GM12875 (cell line): ENCODE data around the gene EMP2.

Experiments
- H3K4me3 ChIP-seq: one replicate; pipeline ENCODE4 v1.5.1; 2011; ENCODE audit warnings: low read depth, low read length, control low read depth
- TF ChIP-seq, protein P1 (sequence below): IDR thresholded peaks from 2 replicates; pipeline ENCODE4 v1.5.1; 2011; ENCODE audit warnings: low read depth, mild to moderate bottlenecking, control low read depth, inconsistent platforms, low read length, moderate library complexity, borderline replicate concordance; ENCODE audit not compliant: insufficient read depth

The EMP2 gene

DNA sequence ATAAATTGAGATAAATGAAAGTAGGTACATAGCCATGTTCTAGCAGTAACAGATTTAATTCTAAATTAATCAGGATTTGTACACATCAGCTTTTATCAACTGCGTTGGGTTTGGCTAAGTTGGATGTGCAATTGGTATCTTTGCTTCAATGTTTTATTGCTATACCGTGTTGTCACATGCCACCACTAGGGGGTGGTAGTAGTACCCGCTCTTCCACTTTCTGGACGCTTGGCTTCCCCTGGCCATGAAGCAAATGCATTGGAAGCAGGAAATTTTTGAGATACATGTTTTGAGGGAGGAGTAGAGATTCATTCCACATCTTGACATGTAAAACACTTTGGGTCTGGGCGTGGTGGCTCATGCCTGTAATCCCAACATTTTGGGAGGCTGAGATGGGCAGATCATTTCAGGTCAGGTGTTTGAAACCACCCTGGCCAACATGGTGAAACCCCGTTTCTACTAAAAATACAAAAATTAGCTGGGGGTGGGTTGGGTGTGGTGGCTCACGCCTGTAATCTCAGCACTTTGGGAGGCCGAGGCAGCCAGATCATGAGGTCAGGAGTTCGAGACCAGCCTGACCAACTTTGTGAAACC is 58.6 kb downstream of the EMP2 start:
- H3K4me3 ChIP-seq: no peak overlapping the region
- TF ChIP-seq, protein P1, sequence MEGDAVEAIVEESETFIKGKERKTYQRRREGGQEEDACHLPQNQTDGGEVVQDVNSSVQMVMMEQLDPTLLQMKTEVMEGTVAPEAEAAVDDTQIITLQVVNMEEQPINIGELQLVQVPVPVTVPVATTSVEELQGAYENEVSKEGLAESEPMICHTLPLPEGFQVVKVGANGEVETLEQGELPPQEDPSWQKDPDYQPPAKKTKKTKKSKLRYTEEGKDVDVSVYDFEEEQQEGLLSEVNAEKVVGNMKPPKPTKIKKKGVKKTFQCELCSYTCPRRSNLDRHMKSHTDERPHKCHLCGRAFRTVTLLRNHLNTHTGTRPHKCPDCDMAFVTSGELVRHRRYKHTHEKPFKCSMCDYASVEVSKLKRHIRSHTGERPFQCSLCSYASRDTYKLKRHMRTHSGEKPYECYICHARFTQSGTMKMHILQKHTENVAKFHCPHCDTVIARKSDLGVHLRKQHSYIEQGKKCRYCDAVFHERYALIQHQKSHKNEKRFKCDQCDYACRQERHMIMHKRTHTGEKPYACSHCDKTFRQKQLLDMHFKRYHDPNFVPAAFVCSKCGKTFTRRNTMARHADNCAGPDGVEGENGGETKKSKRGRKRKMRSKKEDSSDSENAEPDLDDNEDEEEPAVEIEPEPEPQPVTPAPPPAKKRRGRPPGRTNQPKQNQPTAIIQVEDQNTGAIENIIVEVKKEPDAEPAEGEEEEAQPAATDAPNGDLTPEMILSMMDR: peak; percentile 77

DNA sequence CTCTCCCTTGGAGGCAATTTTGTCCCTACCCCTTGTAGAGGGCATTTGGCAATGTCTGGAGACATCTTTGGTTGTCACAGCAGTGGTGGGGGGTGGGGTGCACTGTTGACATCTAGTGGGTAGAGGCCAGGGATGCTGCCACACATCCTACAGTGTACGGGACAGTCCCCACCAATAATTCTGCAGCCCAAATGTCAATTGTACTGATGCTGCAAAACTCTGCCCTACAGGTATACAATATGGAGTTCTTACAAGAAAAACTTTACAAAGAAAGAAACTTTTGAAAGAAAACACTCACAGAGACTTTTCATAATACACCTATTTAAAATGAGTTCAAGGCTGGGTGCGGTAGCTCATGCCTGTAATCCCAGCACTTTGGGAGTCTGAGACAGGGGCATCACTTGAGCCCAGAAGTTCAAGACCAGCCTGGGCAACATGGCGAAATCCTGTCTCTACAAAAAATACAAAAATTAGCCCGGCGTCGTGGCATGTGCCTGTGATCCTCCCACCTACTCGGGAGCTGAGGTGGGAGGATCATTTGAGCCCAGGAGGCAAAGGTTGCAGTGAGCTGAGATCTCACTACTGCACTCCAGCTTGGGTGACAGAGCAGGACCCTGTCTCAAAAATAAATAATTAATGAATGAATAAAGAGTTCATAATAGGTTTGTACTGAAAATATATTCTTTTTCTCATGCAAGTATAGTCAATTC is 59.4 kb downstream of the EMP2 start:
- TF ChIP-seq, protein P1: no peak

DNA sequence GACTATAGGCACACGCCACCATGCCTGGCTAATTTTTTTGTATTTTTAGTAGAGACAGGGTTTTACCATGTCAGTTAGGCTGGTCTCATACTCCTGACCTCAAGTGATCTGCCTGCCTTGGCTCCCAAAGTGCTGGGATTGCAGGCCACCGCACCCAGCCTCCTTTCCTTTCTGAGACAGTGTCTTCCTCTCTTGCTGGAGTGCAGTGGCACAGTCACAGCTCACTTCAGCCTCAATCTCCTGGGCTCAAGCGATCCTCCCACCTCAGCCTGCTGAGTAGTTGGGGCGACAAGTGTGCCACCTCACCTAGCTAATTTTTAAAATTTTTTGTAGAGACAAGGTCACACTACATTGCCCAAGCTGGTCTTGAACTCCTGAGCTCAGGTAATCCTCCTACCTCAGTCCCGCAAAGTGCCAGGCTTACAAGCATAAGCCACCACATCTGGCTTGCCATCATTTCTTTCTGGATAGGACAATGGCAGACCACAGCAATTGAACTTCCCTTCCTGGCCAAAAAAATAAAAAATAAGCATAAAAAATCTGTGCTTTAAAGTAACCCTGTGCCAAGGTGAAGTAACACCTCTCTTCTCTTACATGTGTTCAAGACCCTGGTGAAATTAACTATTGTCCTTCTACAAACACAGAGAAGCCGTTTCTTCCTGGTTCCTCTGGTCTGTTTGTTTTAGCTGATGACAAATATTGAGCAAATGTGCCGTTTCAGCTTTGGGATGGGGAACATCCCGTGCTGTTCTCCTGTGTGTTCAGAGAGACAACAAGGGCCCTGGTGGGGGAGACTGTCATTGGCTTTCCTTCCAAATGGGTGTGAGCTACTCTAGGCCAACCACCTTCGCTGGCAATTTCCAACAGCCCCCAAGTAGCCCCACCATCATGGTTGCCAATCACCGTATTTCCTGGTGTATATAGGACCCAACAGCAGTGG is 60.2 kb downstream of the EMP2 start:
- TF ChIP-seq, protein P1: no peak

More for the DNA sequence above, 59.4 kb downstream of the EMP2 start:
- H3K4me3 ChIP-seq: no peak overlapping the region

DNA sequence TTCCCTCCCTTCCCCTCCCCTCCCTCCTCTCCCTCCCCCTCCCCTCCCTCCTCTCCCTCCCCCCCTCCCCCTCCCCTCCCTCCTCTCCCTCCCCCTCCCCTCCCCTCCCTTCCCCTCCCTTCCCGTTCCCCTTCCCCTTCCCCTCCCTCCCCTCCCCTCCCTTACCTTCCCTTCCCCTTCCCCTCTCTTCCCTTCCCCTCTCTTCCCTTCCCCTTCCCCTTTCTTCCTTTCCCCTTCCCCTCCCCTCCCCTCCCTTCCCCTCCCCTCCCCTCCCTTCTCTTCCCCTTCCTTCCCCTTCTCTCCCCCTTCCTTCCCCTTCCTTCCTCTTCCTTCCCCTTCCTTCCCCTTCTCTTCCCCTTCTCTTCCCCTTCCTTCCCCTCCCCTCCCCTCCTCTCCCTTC is 61.1 kb downstream of the EMP2 start:
- H3K4me3 ChIP-seq: no peak overlapping the region
- TF ChIP-seq, protein P1: no peak

More for the DNA sequence above, 60.2 kb downstream of the EMP2 start:
- no peak overlapping the region for H3K4me3 ChIP-seq

DNA sequence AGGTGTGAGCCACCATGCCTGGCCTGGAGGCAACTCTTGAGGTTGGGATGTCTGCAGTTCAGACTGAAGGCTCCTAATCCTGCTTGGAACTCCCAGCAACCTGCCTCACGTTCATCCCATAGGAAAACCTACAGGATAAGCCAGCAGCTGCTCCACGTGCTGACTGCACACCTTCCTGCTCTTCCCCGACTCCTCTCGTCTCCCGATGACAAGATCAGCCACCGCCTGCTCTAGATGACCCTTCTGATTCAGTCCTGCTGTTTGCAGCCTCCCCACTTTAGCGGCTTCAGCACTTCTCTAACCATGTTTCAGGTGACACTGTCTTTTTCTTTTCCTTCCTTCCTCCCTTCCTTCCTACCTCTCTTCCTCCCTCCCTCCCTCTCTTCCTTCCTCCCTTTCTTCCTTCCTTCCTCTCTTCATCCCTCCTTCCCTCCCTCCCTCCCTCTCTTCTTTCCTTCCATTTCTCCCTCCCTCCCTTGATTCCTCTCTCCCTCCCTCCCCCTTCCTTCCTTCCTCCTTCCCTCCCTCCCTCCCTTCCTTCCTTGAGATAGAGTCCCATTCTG is 61.8 kb downstream of the EMP2 start:
- TF ChIP-seq, protein P1: no peak
- no peak overlapping the region for H3K4me3 ChIP-seq

DNA sequence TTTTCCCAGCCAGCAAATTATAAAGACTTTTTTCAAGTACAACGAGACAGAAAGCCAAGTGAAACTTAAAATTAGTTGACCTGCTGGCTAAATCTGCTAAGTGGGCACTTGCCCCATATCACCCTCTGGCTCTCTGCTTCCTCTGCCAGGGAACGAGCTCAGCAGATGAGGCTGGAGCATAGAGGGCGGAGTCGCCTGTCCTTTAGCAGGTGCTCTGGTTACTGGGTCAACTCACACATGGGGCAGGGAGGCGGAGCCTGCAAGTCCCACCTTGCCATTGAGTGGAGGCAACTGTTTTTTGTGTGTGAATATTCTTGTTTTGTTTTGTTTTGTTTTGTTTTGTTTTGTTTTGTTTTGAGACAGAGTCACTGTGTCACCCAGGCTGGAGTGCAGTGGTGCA is 62.5 kb downstream of the EMP2 start:
- H3K4me3 ChIP-seq: no peak overlapping the region
- TF ChIP-seq, protein P1: no peak
